Activated CD4-positive, alpha-beta T cell treated with anti-CD3 and anti-CD28 coated beads, Interleukin-10, Interleukin-2, amounts not matched to agents 100 ng/mL and 50 ng/mL, durations not matched to agents 16 hours and 8 hours (primary cell): Measurements from ENCODE around the gene ABCC8.
"Not testable (repeated sequence)": the region's sequence is repeated elsewhere in the genome, so short reads cannot be mapped to it uniquely, and the experiment has no call there.

Source experiments
- DNase-seq: peaks from one replicate; pipeline ENCODE4 v3.0.0-alpha.2; 2020

ABCC8 gene

DNA sequence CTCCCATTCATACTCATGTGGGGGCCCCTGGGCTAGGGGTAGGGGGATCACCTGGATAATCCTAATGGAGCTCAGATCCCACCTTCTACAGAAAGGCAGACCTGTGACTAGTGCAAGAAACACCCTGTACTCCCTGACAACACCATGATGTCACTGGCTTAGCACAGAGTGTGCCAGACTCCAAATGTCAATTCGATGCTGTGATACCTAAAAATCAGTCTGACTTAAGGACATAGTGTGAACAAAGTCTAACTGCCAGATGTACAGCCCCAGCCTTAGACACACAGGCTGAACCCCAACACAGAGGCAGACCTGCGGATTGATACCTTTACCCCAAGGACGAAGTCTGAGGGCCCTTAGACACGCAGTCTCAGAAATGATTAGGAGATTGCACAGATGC is 8.5 kb downstream of the ABCC8 start:
- no peak for DNase-seq

DNA sequence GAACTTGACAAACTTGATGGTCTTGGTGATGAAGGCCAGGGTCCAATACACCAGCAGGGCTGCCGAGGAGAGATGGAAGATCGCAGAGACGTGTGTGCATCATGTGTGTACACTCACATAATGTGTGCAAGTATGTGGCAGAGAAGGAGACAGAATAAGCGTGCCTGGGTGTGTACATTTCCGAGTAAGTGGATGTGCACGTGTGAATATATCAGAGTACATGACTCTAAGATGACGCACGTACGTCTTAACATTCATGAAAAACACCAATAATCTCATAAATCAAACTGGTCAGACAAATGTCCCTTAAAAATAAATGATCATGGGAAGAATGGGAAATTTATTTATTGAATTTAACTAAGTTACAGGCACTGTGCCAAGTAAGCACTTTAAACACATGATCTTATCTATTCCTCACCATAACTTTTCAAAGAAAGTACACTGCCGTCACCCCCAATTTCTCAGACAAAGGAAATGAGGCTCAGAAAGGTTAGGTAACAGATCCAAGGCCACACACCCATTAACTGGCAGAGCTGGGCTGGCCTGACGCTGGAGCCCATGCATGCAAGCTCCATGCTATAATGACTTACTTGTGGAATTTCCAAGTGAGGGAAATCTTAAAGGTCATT is 13.0 kb downstream of the ABCC8 start:
- no peak for DNase-seq

DNA sequence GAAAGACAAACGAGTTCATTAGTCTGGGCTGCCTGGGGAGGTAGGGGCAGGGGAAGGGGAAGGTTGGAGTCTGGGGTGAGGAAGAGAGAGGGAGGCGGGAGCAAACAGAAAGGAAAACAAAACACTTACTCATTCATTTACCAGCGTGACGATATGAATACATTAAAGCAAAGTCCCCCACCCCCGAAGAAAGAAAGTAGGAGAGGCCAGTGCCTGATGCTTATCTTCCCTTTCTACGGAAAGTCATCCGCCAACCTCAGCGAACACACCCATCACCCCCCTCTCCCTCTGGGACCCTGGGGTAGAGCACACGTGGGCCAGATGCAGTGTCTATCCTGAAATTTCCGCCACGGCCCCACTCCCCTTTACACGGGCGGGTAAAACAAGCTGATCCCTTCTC is 13.7 kb downstream of the ABCC8 start:
- no peak for DNase-seq

DNA sequence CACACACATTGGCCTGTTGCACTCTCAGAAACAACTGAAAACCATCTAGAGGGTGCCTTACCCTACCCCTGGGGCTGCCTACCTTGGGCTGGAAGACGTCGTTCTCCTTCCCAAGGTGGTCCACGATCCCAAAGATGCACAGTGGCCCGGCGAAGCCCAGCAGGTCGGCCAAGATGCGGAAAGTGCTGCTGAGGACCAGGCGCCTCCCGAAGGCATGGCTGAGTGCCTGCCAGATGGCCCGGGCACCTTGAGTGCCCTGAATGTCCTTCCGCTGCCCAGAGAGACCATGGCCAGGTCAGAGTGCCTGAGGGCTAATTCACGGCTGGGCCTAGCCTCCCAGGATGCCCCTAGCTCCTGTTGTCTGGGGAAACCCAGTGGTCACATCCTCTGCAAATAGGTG is 16.2 kb downstream of the ABCC8 start:
- no peak for DNase-seq

DNA sequence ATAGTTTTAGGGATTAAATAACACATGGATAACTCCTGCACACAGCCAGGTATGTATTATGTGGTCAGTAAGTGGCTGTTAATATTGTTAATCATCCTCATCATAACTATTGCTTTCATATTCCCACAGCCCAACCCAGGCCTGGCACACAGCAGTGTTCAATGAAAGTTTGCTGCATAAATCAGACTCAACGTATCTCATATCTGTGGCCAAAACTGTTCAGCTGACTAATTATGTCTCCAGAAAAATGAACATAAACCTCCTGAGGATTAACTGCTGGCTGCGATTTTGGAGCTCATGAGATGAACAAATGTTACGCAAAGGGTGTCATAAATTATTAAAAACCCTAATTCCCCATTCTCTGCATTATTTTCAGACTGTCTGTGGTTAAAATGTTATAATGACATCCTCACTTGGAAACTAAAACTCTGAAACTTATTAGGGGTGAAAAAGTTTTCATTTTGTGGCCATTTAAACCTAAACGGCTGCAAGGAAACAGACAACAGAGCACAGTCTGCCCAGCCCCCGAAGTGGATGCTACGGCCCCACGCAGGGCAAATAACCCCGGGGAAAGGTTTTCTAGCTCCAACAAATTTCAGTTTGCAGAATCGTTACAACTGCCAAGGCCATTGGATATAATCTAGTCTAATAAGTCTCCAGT is 17.3 kb downstream of the ABCC8 start:
- no peak for DNase-seq

DNA sequence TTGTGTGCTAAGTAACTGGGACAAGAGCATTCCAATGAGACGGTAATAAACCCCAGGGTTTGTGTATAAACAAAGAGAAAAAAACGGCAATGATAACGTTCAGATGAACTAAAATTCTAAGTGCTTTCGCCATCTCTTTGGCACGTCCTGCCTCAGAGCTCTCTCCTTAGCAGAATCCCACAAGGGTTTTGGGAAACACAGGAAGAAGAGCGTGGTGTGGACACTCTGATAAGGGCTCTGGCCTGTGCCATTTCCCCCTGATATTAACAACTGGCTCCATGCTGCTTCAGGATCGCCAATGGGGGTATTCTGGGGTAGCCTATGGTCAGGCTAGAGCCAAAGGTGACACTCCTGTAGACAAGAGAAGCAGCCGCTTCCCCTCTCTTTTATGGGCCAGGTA is 18.4 kb downstream of the ABCC8 start:
- no peak for DNase-seq

DNA sequence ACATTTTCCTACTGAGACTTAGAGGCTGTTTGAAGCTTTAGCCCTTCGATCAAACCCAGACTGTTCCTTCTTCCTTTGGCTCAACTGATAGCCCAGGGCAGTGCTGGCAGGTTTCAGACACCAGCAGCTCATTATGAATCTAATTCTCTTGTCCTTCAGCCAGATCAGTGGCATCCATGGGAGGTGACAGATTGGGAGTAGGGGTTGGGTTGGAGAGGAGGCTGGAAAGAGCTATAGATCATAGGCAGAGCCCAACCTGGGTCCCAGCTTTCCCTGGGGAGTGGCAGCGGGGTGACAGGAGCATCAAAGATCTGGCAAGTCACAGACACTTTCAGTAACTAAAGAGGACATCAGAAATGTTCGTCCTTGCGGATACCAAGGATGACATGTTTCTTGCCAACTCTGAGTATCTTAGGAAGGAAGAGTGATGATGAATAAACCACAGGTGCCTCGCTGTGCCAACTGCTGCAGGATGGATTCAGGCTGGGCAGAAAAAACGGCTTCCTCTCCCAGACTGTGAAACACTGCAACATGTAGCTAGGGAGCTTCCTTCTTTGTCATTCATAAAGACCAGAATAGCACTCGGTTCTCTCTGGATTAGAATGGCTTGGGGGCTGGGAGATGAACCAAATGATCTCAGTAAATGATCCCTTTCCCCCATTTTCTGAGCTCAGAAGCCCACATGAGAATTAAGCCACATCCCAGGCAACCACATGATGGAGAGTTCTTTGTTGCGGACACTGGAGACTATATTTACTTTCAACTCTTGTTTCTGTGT is 19.1 kb downstream of the ABCC8 start:
- DNase-seq, result no peak

DNA sequence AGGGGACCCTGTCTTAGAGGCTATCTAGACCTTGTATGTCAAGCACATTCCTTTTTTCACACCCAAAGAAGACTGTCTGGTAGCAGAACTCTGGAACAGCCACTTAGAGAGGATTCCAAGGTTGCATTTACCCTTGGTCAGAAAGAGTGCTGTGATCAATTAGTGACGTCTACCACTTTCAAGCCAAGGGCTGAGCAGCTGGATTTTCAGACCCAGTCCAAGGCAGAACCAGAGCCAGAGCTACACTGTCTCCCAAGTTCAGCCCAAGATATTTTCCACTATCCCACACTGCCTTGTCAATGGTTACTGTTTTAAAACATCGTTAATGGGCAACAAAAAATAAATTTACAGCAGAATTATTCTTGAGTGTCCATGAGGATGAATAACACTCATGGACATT is 24.0 kb downstream of the ABCC8 start:
- no peak for DNase-seq

DNA sequence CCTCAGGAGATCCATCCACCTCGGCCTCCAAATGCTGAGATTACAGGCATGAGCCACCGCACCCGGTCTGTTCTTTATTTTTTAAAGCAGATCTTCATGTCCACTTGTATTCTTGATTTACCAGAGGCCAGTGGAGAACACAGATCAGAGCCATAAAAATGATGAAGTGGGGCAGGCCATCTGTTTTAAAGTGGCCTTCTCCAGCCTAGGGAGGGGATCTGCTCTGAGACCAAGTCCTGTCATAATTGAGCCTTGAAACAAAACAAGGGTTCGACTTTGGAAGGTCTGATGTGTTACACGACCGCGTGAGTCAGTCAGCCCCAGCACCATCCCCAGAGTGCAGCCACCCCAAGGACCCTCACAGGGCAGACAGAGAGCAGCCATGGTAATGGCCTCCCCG is 27.5 kb downstream of the ABCC8 start:
- DNase-seq, result no peak

DNA sequence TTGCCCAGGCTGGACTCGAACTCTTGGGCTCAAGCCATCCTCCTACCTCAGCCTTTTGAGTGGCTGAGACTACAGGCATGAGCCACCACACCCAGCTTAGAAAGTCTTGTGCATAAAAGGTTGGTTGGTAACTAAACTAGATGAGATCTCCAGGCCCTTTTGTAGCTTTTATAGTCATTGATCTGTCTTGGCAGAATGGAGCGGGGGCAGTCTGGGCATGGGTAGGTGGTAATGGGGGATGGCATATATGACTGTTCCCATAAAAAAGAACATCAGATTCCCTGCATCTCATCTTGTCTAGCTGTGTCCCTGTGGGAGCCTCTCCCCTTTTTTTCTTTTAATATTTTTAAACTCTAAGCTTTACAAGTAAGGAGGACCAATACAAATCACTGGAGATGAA is 30.2 kb downstream of the ABCC8 start:
- DNase-seq, result no peak

DNA sequence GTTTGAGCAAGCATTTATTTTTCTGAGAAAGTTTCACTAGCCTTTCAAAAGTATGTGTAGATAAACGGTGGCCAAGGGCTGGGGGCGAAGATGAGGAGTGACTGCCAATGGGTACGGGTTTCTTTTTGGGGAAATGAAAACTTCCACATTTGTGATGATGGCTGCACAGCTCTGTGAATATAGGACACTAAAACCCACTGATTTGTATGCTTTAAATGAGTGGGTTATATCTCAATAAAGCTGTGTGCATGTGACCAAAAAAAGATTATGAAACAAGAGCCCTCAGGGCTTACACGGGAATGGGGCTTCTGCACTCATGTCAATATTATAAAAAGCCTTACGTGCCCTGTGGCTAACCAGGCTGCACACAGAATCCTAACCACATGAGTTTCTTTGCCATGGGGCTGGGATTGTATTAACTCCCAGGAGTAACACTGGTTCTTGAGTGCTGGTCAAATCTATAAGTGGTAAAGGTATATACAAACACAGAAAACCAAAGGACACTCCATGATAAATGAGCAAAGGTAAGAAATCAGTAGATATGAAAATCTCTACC is 31.3 kb downstream of the ABCC8 start:
- DNase-seq, result no peak

DNA sequence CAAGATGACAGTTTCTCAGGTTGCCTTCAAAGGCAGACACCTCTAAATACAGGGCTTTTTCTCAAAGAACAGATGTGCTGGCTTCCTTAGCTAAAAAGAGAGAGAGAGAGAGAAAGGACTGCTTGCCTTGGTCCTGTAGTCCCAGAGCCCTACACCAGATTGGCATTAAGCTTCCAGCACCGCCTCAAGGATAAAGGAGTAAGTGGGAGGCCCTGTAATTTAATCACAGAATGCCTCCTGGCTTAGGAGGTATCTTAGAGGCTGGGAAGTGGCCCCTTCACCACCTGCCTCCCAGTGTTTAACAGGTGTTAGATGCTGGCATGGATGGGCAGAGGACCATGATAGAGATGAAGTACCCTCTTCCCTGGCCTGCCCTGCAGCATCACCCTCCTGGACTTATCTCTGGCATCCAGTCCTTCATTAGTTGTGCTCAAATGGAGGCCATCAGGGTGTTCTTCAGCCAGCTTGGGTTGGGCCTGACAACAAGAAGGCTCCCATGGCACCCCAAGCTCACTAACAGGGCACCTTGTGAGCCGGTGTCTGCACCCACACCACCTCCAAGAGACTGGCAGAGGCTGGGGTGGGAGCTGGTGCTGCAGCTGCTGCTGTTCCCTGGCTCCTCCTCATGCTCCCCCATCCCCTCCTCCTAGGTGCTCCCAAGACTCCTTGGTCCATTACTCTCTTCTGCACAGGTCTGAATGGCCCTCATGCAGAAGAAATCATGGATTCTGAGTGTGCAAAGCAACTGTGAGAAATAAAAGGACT is 32.5 kb downstream of the ABCC8 start:
- no peak for DNase-seq

DNA sequence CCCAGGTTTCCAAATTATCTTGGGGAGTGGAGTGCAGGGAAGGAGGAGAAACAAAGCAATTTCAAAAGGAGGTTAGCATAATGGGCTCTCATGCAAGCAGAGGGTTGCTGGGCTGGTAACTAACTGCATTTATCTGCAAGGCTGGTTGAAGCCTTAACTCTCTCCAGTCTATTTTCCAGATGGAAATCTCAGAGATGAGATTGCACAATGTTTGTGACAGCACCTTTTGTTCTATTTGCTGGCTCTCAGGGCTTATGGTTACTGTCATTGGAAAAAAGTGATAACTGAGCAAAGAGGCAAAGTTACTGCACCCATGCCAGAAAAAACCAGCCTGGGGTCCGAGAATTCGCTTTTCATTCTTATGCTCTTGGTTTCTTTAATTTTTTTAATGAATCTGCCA is 33.2 kb downstream of the ABCC8 start:
- no peak for DNase-seq

DNA sequence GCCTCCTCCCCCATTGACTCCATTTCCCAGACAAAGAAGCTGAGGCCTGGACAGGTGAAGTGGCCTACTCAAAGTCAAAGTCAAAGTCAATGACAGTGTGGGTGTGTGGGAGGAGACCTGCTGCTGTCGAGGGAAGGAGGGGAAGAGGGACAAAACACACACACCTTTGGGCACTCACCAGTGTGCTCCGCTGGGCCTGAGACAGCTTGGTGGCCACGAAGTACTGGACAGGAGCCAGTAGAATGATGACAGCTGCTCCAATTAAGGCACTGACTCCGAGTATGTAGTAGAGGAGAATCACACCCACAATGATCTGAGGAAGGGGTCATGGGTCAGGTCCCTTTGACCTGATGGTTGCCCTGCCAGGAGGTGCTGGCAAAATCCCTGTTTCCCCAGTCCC is 33.6 kb downstream of the ABCC8 start:
- no peak for DNase-seq

DNA sequence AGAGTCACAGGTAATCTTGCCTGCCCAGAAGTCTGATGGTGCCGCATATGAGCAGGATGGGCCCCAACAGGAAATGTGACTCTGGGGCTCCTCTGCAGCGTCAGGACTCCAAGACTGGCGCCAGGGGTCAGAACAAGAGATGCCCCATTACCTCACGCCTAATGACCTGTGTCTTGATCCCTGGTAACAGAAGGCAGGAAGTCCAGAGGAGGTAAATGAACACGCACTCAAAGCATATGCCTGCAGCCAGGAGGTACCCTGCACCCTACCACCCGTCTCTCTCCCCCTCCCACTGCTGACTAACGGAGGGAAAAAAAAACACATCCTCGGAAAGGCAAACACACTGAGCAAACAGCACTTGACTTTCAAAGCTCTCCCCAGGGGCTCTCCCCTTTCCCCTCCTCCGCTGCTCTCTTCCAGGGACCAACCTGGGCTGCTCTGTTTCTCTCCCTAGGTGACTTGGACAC is 37.3 kb downstream of the ABCC8 start:
- DNase-seq, result no peak

DNA sequence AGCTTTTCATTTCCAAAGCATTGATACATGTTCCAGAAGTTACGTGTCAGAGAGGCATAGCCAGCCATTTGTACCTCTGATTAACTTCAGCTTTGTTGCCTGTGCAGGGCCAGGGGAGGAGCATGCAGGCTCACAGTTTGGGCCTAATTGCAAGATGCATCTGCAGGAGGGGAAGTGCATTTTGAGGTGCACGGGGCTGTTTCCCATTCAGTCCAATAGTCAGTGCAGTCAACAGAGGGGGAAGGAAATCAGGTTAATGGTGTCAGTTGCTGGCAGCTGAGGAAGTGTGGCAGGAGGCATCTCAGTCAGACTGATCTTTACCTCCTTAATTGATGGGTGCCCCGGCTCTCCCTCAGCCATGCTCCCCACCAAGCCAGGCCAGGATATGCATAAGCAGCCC is 39.3 kb downstream of the ABCC8 start:
- no peak for DNase-seq

DNA sequence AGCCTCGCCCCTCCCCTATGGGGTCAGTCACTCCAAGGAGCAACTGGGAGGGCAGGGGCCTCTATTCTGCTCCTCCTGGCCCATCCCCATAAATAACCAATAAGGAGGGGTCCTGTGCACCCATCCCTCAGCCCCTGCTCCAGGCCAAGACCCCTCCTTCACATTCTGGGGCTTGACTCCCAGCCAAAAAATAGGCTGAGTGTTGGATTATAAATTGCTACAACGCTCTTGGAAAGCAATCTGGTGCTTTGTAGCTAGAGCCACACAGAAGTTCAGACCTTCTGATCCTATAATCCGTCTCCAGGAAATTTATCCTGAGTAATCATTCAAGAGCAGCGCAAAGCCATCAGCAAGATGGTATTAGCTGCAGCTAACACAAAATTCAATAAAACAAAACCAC is 42.5 kb downstream of the ABCC8 start:
- no peak for DNase-seq

DNA sequence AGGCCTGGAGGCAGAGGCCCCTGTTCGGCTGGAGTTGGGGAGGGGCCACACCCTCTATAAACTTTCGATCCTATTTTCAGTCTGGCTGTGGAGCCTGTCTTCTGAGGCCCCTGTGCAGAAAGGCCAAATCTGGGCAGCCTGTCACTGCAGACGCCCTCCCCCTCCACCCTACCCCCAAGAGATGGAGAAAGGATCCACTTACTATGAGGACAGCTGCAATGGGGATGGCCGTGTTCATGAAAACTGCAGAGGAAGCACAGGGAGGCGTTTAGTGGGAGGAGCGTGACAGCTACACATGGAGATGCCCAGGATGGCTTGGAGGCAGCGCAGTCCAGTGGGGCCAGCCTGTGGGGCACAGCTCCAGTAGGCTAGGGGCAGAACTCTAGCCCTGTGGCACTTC is 44.6 kb downstream of the ABCC8 start:
- DNase-seq, result no peak

DNA sequence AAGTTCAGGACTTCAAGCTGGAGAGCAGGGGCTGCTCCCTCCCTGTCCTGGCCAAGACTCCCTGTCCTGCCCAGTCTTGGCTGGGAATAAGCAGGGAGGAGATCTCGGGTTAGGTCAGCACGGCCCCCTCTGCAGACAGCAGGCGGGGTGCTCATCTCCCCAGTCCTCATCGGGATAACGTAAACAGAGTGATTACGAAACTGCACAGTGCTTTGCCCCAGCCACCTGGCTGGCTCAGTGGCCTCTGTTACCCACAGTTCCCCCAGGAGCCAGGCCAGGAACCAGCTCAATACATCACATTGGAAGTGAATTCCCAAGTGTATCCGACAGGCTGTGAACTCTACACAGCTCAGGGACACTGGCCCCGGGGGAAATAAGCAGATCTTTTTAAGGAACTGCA is 45.5 kb downstream of the ABCC8 start:
- no peak for DNase-seq

DNA sequence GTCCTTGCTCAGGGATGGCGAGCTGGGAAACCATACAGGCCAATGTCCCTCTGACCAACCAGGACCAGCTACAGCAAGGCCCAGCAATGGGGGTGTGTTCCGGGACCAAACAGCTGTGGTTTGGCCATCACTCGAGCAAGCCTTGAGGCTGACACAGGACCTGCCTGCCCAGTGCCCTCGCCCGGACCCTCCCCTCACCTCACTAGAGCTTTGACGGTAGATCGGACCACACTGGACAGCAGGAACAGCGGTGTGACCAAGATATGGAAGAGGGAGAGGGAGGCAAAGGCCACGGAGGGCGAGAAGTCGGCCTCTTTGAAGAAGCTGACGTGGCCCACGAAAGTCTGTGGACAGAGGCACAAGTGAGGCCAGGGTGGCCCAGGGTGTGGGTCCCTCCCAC is 46.0 kb downstream of the ABCC8 start:
- no peak for DNase-seq

DNA sequence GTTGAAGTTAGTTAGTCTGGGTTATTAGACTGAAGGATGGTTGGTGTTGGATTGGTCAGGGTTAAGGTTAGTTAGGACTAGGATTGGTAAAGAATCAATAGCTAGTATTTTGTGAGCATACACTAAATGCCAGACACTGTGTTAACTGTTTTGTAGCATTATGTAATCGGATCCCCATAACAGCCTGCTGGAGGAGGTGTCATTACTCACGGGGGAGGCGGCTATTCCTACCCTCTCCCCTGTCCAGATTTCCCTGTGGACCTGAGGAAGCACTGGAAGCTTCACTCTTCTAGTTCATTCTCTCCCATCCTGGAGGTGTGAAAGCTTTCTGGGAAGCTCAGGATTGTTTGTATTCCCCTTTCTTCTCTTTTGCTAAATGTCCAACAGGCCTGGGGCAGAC is 47.7 kb downstream of the ABCC8 start:
- DNase-seq, result no peak

DNA sequence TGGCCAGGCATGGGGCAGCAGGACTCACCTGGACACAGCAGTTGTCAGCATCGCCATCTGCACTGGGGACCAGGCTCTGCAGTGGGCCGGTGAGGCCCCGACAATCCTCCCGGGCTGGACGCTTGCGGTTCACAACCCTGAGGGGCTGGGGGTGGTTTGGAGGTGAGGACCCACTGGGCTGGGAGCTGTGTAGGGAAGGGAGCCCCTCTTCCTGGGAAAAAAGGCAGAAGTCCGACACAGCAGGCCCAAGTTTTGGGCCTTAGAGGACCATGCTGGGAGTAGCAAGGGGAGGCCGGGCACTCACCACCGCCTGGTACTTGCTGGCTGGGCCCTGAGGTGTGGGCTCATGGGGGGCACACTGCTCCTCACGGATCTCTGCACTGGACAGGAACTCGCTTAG is 48.4 kb downstream of the ABCC8 start:
- no peak for DNase-seq

DNA sequence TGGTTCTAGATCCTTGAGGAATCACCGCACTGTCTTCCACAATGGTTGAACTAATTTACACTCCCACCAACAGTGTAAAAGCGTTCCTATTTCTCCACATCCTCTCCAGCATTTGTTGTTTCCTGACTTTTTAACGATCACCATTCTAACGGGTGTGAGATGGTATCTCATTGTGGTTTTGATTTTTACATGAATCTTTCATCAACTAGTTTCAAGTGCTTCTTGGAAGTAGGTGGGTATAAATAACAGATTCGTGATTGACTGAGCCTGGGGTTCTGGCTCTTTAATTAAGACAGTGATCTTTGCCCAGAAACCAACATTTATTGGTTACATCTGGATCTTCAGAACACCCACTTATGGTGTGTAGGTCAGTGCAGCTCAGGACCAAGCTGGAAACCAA is 50.4 kb downstream of the ABCC8 start:
- not testable (repeated sequence) for DNase-seq
